NCI-H1930 (cell line): Measurements from ENCODE around the gene DCAF4.

Experiments used
- DNase-seq, 2 experiments: peaks; one replicate each; lab custom pipeline; 2025; lab: John Stamatoyannopoulos, UW

Gene DCAF4

GRCh38 chr14:72926292-72927028, at the start of gene DCAF4:
Gene DCAF4 (plus strand): TSS chr14:72926464. CDS start chr14:72937979, 11,515 bp downstream.
- DNase-seq: peak; percentile 93 to 94

DNA sequence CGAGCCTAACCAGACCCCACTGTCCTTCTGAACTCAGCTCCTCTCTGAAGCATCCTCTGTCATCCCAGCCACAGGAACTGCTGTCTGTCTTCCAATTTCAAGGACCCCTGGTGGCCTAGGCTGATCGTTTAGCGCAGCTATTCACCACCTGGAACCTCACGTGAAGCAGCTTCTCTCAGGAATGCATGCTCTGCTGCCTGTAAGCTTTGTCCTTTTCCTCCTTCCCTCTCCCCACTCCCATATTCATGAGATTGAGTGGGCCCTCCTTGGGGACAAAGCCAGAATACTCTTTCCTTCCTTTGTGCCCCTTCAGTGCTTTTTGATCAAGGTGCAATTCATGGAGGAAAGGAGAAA, 49.6 kb upstream of the DCAF4 start:
- no peak for DNase-seq

GRCh38 chr14:72878746-72879145, 47.5 kb upstream of the DCAF4 start:
- DNase-seq: no peak

DNA sequence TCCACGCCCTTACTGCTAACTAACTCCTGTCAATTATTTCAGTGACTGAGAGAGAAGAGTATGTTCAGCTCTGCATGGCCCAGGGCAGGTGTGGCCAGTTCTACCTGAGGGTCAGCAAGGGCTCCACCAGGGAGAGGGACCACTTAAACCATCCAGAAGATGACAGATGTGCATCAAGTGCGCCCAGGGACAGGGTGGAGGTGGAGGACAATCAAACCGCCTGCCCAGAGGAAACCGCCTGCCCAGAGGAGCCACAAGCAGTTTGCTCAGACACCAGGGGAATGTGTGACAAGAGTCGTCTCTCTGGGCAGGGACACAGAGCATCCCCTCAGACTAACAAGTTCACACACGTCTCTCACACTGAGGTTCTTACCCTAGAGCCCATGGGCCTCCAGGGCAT, 46.8 kb upstream of the DCAF4 start:
- no peak for DNase-seq

- DNase-seq: no peak
Observed at GRCh38 chr14:72880164-72880563, 46.1 kb upstream of the DCAF4 start.

- DNase-seq: no peak
Observed at GRCh38 chr14:72880820-72881219, 45.4 kb upstream of the DCAF4 start.

DNA sequence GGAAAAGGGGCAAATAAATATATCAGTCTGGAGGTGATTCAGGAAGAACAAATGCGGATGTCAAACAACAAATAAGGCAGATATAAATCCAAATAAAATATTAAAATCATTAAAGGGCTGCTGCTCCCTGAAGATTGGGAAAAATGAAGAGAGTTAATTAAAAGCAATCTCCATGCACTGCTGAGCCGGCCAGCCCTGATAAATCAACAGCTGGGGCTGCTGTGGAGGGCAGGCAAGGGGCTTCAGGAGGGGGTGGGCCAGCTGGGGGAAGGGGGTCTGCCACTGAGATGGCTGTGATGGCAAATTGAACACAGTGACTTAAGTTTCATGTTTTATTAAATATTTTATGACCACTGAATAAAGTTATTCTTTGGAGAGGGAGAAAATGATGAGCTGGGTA, 44.7 kb upstream of the DCAF4 start:
- DNase-seq: no peak

DNA sequence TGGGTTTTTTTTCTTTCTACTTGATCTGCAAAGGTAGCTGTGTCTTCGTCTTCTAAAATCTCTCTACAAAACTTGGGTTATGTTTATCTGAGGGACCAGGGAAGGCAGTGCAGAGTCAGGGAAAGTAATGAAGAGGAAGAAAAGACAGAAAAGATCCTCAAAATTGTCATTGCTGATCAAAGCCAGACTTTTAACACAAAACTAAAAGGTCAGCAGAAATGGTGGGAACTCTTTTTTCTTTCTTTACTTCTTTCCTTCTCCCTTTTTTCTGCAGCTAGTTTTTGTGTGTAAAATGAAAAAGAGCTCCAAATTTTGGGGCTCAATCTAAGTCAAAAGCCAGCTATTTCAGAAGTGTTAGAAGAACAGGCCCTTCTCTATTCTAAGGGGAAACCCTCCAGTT, 44.2 kb upstream of the DCAF4 start:
- no peak for DNase-seq

DNA sequence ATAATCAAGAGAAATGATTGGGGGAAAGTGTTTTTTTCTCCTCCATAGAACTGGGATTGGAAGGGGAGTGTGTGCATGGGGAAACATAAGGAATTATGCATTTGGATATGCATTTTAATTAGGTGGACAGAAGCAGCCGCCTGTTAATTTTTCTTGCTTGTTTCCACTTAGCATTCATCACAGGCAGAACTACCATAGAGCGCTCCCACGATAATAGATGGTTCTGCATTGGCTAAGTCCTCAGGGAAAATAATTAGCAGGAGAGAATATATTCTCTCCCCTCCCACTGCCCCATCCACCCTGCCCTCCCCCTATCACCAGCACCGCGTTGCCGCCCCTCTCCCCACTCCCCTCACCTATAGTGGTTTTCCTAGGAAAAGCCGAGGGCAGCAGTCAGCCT, 43.8 kb upstream of the DCAF4 start:
- no peak for DNase-seq

DNA sequence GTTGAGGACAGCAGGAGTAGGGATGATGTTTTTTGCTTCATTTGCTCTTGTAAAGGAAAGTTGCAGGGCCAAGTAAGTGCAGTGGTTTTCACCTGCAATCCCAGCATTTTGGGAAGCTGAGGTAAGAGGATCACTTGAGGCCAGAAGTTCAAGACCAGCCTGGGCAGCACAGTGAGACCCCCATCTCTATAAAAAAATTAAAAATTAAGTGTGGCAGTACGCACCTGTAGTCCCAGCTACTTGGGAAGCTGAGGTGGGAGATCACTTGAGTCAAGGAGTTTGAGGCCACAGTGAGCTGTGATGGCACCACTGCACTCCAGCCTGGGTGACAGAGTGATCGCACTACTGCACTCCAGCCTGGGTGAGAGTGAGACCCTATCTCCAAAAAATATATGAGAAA, 43.2 kb upstream of the DCAF4 start:
- no peak for DNase-seq

DNA sequence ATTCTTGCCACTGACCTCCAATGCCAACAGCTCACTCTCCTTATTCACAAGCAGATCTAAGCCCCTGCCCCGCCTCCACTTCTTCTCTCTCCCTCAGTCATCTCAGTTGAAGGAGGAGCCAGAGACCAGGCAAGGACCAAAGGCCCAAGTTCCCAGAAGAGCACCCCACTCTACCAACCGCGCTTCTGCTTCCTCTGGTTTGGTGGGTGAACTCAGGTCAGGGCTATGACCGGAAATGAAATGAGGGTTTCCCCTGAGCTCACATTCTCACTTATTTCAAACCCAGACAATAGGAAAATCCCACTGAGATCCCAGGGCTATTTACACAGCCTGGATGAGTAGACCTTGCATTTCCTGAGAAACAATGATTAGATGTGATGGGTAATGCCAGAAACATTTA, 42.3 kb upstream of the DCAF4 start:
- DNase-seq: no peak

GRCh38 chr14:72884386-72884785, 41.9 kb upstream of the DCAF4 start:
- no peak for DNase-seq

GRCh38 chr14:72887514-72887913, 38.8 kb upstream of the DCAF4 start:
- no peak for DNase-seq

- DNase-seq: no peak
Observed at GRCh38 chr14:72888192-72888591, 38.1 kb upstream of the DCAF4 start.

DNA sequence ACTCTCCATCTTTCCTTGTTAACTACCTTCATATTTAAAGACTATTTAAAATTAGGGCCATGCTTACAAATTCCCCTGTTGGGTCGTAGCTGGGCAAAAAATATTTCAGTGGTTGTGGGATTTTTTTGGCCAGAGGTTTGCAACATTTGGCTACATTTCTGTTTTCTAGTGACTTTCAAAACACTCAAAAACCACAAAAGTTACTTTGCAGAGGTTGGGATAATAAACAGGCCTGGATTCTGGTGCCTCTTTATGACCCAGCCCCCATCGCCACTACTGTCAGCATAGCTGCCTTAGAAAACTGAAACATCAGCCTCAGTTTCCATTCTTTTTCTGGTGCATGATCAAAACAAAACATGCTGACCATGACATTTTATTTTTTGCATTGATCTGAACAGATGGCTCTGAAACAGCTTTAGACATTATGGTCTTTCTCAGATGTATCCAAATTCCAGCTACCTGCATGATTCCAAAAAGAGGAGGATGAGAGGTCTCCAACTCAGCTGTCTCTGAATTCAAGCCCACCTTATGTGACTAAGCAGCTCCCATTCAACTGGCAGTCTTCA, 37.5 kb upstream of the DCAF4 start:
- no peak for DNase-seq

DNA sequence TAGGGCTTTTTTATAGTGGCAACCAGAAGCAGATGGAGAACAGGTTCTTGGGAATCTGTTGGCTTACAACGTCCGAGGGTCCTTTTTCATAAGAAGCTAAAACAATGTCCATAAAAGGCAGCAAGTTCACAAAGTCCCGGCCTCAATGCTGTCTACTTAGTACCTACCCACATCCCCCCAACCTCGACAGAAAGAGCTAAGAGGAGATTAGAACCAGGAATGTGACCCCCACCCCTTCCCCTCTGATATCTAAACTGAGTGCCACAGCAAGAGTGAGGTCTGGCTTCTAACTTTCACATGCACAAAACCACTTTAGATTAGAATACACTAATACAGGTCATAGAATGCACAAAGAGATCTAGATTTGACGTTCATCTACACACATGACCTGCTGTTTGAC, 36.9 kb upstream of the DCAF4 start:
- DNase-seq: no peak

GRCh38 chr14:72891666-72892102, 34.6 kb upstream of the DCAF4 start:
- no peak for DNase-seq

- DNase-seq: no peak
Observed at GRCh38 chr14:72892103-72892878, 34.0 kb upstream of the DCAF4 start.

DNA sequence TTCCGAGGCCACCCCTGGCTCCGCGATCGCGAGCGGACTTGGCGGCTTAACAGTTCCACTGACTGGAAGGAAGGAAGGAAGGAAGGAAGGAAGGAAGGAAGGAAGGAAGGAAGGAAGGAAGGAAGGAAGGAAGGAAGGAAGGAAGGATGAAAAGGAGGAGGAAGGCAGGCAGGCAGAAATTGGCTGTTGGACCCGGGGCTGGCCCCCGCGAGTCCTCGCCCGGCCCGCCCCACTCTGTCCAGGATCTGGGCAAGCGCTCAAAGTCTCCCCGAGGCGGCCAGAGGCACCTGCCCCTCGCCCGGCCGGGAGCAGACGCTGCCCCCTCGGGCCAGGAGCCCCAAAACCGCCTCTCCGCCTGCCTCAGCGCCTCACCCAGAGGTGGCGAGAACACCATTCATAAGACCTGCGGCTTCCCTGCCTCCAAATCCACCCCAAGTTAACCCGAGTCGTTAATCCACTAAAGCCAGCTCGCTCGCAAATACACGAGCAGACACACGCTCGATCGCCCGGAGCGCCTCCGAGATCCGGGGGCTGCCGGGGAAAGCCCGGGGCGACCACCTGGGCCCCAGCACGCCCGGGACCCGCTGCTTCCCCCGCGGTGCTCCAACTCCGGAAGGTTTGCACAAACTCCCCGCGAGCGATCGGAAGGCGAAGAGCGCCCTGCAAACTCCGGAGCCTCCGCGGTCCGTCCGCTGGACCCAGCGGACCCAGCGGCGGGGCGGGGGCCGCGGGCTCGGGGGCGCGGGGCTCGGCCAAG, 33.2 kb upstream of the DCAF4 start:
- DNase-seq: no peak

DNA sequence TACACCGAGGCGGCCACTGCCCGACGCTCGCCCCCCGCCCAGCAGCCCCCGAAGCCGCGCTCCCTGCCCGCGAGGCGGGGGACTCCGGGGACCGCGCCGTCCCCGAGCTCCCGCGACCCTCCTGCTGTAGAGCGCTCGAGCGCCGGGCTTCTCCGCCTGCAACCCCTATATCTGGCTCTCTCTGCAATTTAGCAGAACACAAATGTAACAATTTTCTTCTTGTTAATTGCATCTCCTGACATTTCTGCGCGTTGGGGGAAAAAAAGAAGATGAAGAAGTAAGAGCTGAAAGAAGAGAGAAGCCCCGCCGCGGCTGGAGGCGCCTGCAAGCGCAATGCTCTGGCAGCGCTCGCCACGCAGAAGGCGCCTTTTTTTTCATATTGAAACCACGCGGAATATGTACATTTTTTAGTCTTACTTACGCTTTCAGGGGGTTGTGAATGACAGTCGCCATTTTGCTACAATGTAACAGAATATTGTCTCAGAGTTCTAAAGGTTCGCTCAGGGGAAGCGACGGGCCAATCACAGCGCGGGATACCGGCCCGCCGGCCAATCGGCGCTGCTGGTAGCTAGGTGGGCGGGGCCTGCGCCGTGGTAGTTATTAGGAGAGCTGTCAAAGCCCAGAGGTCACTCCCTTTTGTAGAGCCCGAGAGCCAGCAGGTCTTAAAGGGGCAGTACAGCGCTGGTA, 32.5 kb upstream of the DCAF4 start, which contains the start of gene DPF3:
TSS of gene DPF3 (minus strand) at position 466 of the 687 bp plus-strand sequence. CDS start at position 453, 13 bp downstream.
- peak; percentile 63 to 68 for DNase-seq

- DNase-seq: no peak
Observed at GRCh38 chr14:72894323-72894622, 32.0 kb upstream of the DCAF4 start.
